GM19035 (cell line): Measurements from ENCODE around the gene ITPR2.
"Not testable (repeated sequence)": the region's sequence is repeated elsewhere in the genome, so short reads cannot be mapped to it uniquely, and the experiment has no call there.

ENCODE experiments used
- ATAC-seq: cut with Tn5 transposase; IDR thresholded peaks from one replicate; pipeline ENCODE4 v1.9.1; 2021; ENCODE audit not compliant: unreplicated experiment

The ITPR2 gene

DNA sequence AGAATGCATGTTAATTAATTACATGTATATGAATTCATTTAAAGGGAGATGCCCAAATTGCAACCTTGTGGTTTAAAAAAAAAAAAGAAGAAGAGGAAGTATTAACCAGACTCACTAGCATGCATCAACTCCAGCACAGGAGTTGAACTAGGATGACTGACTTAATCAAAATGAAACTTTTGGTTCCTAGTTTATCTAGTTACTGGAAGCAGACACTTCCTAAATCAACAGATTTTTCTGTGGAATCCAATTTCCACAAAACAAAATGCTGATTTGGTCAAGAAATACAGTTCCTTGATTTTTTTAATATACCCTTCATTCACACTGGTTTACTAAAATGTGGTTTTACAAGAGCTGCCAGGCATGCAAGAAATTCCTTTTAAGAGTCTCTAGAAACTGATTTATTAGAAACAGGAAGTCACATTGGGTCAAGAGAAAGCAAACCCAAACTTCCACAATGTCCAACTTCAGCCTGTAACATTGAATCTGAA, 41.6 kb downstream of the ITPR2 start:
- no peak for ATAC-seq

- ATAC-seq: no peak
These were observed 42.4 kb downstream of the ITPR2 start for GRCh38 chr12:26790645-26790994.

DNA sequence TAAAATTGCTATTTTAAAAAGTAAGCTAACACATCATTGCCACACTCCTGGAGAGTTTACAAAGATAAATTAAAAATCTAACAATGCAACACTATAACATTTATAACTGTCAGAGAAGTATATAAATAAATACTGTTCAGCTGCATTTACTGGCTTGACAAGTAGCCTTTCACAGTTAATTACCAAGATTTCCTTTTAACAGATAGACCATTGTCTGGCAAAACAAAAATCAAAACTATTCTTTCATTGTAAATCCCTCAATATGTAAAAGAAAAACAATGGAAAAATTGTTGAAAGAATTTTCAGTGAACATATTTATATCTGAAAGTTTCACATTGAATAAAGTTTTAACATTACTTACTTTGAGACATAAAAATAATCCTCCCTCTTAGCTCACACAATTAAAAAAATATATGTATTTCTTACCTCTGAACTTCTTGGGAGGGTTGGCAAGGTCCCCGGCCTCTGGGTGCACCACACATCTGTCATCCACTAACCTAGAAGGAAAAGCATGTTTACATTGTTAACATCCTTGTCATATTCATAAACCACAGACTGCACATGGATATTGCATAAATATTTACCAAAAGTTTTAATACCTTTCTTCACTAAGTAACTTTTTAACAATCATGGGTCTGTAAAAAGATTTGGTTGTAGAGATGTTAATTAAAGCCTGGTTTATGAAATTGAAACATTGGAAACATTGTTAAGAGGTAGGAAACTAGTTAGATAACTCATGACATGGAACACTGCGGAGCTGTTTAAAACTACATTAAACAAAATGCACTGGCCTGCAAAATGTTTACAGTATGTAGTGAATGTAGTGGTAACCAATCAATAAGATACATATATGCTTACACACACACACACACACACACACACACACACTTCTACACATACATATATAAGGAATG, 43.0 kb downstream of the ITPR2 start:
- ATAC-seq: no peak

- no peak for ATAC-seq
These were observed 46.0 kb downstream of the ITPR2 start for GRCh38 chr12:26786865-26787514.

DNA sequence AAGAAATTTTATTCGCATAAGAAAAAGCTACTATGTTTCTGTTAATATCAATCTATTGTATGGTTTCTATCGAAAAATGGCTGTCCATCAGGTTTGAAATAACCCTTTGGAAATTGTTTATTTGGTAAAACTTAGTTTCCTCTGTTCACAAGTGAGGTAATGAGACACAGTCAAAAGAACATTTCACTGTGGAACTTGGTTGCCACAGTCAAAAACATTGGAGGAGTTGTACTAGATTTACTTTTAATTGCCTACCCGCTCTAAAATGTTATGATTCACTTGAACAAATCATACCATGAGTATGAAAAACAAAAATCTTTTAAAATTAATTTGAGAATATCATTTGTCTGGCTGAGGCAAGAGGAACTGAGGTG, 46.5 kb downstream of the ITPR2 start:
- ATAC-seq: no peak

DNA sequence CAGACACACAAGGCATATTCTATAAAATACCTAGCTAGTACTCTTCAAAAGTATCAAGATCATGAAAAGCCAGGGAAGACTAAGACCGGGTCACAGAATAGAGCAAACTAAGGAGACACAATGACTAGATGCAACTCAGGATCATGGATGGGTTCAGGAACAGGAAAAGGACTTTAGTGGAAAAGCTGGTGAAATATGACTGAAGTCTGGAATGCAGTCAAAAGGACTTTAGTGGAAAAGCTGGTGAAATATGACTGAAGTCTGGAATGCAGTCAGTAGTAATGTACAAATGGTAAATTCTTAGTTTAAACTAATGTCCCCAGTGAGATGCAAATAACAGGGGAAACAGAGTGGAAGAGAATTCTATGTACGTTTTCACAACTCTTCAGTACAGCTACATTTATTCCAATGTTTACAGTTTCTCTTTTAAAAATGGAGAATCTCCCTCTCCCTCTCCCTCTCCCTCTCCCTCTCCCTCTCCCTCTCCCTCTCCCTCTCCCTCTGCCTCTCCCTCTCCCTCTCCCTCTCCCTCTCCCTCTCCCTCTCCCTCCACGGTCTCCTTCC, 49.1 kb downstream of the ITPR2 start:
- not testable (repeated sequence) for ATAC-seq

DNA sequence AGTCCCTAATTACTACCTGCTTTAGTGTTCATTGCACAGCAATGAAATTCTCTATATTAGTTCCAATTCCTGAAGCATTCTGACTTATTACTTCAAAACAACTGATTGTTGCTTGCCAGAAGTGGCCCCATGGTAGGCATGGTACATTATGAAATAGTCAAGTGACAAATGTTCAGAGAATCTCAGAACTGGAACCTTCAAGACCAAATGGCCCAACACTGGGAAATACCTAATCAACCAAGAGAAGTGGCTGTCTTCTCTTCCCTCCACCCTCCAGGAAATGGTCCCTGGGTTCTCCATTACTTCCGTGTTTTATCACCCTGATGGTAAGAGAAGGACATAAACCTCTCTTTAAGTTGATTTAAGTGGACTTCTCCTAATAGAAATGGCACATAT, 49.9 kb downstream of the ITPR2 start:
- ATAC-seq: no peak

GRCh38 chr12:26782372-26783130, 50.4 kb downstream of the ITPR2 start:
- no peak for ATAC-seq

DNA sequence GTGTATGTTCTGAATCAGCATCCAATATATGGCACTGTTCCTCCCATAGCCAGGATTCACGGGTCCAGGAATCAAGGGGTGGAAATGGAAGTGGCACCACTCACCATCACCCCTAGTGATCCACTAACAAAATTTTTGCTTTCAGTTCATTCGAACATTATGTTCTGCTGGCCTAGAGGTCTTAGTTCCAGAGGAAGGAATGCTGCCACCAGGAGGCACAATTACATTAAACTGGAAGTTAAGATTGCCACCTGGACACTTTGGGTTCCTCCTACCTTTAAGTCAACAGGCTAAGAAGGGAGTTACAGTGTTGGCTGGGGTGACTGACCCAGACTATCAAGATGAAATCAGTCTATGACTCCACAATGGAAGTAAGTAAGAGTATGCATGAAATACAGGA, 52.3 kb downstream of the ITPR2 start:
- ATAC-seq: not testable (repeated sequence)

GRCh38 chr12:26778173-26778775, 54.7 kb downstream of the ITPR2 start:
- not testable (repeated sequence) for ATAC-seq

DNA sequence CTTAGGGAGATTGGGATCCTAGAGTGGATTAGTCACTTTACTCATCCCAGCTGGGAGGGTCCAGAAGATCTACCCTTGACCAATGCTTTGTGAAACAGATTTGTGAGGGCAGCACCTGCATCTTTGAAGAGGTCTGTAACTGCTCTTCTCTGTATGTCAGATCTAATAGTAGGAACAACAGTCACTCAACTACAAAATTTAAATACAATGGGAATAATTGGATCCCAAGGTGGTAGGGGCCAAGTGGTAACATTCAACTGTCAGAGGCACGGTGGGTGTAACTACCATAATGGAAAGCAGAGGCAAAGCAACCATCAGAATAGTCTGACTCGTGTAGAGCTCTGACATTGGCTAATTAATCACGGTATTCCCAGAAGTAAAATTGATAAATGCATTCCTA, 55.8 kb downstream of the ITPR2 start:
- ATAC-seq: no peak

- ATAC-seq: not testable (repeated sequence)
These were observed 57.0 kb downstream of the ITPR2 start for GRCh38 chr12:26775991-26776390.

GRCh38 chr12:26773313-26774104, 59.5 kb downstream of the ITPR2 start:
- ATAC-seq: no peak

- no peak for ATAC-seq
These were observed 61.1 kb downstream of the ITPR2 start for GRCh38 chr12:26771861-26772260.

DNA sequence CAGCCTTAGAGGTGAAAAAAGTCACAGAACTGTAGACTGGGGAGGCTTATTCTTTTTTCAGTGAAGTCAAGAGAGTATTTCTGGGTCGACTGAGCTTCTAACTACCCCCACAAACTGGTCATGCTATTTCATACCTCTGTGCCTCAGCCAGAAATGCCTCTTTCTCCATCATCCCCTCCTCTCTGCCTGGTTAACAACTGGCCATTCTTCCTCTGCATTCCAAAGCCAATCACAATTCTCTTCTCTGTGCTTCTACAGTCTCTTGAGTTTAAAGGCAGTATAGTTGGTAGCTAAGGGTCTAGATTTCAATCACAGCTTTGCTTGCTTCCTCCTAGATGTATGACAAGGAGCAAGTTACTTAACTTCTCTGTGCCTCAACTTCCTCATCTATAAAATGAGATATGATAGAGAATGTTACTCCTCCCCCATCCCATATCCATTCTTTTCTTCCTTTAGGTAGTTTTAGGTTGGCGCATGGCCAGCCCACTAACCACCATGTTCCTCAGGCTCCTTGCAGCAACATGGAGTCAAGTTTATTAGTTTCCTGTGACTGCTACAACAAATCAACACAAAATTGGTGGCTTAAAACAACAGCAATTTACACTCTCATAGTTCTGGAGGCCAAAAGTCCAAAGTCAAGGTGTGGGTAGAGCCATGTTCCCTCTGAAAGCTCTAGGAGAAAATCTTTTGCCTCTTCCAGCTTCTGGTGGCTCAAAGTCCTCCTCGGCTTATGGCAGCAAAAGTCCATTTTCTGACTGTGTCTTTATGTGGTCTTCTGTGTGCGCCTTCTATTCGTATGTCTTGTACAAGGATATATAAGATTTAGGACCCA, 62.5 kb downstream of the ITPR2 start:
- no peak for ATAC-seq

DNA sequence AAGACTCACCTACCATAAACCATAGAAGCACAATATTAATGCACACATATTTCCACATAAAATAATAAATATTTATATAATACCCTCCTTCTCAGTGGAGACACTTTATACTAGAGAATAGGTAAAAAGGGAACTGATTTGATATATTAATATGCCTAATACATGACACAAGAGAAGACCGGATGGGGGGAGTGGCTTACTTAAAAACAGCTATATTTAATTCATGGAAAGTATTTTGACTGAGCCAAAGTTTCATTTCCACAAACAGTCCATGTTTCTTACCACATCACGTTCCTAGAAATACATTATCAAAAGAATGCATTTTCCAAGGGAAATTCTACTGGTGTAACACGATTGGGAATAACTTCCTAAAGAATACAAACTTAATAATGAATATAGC, 63.4 kb downstream of the ITPR2 start:
- ATAC-seq: no peak

GRCh38 chr12:26768611-26769603, 64.1 kb downstream of the ITPR2 start:
- no peak for ATAC-seq

DNA sequence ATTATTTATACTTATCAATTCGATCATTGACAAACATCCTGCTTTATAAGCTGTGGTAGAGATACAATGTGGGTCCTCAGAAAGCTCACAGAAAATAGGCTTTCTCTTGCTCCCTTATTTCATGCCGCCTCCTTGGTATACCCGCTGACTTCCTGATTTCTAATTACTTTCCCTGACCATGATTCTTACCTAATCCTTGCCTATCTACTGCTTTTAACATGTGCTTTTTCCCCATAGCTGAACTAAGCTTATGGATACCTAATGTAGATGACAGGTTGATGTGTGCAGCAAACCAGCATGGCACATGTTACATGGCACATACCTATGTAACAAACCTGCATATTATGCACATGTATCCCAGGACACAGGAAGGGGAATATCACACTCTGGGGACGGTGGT, 65.1 kb downstream of the ITPR2 start:
- no peak for ATAC-seq
